ENCODE measurements around the gene VTI1A. TPM values are rescaled to one million over a fixed set of nuclear protein-coding genes. Genes with fewer than 3 reads are reported as not detected.

Gene VTI1A
- total and polyA plus RNA-seq, 2 of the 13 experiments (the other 11 are each of a cell fraction or from before 2014, with no cell fraction given), result 11.7 to 32.7 TPM

DNA sequence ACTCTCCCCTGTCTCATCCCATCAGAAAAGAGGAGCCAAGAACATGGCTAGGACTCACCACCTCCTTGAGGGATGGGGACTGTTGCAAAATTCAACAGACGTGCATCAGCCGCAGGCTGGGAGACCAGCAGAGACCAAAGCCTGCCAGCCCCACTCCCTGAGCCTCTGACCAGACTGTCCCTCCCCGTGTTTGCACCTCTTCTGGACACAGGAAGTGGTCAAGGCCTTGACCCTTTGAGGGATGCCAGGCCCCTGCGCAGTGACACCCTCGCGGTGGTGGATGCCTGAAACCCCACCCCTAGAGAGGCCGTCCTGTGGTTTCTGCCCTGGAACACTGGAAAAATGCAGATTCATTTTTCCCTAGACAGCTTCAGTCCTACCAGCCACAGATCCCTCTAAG is 374.6 kb downstream of the VTI1A start (continued):
- TF ChIP-seq RFX1 (IDR thresholded peaks at IDR 0.05), result no peak
- TF ChIP-seq, protein P1, sequence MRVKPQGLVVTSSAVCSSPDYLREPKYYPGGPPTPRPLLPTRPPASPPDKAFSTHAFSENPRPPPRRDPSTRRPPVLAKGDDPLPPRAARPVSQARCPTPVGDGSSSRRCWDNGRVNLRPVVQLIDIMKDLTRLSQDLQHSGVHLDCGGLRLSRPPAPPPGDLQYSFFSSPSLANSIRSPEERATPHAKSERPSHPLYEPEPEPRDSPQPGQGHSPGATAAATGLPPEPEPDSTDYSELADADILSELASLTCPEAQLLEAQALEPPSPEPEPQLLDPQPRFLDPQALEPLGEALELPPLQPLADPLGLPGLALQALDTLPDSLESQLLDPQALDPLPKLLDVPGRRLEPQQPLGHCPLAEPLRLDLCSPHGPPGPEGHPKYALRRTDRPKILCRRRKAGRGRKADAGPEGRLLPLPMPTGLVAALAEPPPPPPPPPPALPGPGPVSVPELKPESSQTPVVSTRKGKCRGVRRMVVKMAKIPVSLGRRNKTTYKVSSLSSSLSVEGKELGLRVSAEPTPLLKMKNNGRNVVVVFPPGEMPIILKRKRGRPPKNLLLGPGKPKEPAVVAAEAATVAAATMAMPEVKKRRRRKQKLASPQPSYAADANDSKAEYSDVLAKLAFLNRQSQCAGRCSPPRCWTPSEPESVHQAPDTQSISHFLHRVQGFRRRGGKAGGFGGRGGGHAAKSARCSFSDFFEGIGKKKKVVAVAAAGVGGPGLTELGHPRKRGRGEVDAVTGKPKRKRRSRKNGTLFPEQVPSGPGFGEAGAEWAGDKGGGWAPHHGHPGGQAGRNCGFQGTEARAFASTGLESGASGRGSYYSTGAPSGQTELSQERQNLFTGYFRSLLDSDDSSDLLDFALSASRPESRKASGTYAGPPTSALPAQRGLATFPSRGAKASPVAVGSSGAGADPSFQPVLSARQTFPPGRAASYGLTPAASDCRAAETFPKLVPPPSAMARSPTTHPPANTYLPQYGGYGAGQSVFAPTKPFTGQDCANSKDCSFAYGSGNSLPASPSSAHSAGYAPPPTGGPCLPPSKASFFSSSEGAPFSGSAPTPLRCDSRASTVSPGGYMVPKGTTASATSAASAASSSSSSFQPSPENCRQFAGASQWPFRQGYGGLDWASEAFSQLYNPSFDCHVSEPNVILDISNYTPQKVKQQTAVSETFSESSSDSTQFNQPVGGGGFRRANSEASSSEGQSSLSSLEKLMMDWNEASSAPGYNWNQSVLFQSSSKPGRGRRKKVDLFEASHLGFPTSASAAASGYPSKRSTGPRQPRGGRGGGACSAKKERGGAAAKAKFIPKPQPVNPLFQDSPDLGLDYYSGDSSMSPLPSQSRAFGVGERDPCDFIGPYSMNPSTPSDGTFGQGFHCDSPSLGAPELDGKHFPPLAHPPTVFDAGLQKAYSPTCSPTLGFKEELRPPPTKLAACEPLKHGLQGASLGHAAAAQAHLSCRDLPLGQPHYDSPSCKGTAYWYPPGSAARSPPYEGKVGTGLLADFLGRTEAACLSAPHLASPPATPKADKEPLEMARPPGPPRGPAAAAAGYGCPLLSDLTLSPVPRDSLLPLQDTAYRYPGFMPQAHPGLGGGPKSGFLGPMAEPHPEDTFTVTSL (CRISPR knock-in tag; IDR thresholded peaks at IDR 0.05; ENCODE audit: borderline replicate concordance), result no peak
- peak; percentile 61 for TF ChIP-seq MED1 (CRISPR knock-in tag; IDR thresholded peaks at IDR 0.05)
- peak; percentile 86 for TF ChIP-seq SP5 (CRISPR knock-in tag; IDR thresholded peaks at IDR 0.05; ENCODE audit: borderline replicate concordance, low read depth)
- TF ChIP-seq ZNF431 (CRISPR knock-in tag; IDR thresholded peaks at IDR 0.05; ENCODE audit: borderline replicate concordance, low read depth), result no peak
- TF ChIP-seq GABPB1 (CRISPR knock-in tag; IDR thresholded peaks at IDR 0.05), result peak; percentile 56
- peak; percentile 61 for TF ChIP-seq NR2C2 (CRISPR knock-in tag; IDR thresholded peaks at IDR 0.05; ENCODE audit: borderline replicate concordance)
- TF ChIP-seq, protein P2, sequence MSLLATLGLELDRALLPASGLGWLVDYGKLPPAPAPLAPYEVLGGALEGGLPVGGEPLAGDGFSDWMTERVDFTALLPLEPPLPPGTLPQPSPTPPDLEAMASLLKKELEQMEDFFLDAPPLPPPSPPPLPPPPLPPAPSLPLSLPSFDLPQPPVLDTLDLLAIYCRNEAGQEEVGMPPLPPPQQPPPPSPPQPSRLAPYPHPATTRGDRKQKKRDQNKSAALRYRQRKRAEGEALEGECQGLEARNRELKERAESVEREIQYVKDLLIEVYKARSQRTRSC (CRISPR knock-in tag; IDR thresholded peaks at IDR 0.05; ENCODE audit: low read depth), result no peak
- no peak for TF ChIP-seq JUN (CRISPR knock-in tag; IDR thresholded peaks at IDR 0.05)
- TF ChIP-seq HDAC2 (CRISPR knock-in tag; IDR thresholded peaks at IDR 0.05), result peak; percentile 33; the same call in 1 of the 2 replicates
- TF ChIP-seq SALL1 (CRISPR knock-in tag; IDR thresholded peaks at IDR 0.05), result peak; percentile 68
- TF ChIP-seq HIVEP1 (CRISPR knock-in tag; IDR thresholded peaks at IDR 0.05), result peak; percentile 13; the same call in 1 of the 2 replicates
- TF ChIP-seq, protein P3, sequence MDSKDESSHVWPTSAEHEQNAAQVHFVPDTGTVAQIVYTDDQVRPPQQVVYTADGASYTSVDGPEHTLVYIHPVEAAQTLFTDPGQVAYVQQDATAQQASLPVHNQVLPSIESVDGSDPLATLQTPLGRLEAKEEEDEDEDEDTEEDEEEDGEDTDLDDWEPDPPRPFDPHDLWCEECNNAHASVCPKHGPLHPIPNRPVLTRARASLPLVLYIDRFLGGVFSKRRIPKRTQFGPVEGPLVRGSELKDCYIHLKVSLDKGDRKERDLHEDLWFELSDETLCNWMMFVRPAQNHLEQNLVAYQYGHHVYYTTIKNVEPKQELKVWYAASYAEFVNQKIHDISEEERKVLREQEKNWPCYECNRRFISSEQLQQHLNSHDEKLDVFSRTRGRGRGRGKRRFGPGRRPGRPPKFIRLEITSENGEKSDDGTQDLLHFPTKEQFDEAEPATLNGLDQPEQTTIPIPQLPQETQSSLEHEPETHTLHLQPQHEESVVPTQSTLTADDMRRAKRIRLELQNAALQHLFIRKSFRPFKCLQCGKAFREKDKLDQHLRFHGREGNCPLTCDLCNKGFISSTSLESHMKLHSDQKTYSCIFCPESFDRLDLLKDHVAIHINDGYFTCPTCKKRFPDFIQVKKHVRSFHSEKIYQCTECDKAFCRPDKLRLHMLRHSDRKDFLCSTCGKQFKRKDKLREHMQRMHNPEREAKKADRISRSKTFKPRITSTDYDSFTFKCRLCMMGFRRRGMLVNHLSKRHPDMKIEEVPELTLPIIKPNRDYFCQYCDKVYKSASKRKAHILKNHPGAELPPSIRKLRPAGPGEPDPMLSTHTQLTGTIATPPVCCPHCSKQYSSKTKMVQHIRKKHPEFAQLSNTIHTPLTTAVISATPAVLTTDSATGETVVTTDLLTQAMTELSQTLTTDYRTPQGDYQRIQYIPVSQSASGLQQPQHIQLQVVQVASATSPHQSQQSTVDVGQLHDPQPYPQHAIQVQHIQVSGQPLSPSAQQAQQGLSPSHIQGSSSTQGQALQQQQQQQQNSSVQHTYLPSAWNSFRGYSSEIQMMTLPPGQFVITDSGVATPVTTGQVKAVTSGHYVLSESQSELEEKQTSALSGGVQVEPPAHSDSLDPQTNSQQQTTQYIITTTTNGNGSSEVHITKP (CRISPR knock-in tag; IDR thresholded peaks at IDR 0.05; ENCODE audit: low read depth), result 0 out of 2 replicates have a peak, but pooled peaks have one; percentile 49
- TF ChIP-seq, protein P4, sequence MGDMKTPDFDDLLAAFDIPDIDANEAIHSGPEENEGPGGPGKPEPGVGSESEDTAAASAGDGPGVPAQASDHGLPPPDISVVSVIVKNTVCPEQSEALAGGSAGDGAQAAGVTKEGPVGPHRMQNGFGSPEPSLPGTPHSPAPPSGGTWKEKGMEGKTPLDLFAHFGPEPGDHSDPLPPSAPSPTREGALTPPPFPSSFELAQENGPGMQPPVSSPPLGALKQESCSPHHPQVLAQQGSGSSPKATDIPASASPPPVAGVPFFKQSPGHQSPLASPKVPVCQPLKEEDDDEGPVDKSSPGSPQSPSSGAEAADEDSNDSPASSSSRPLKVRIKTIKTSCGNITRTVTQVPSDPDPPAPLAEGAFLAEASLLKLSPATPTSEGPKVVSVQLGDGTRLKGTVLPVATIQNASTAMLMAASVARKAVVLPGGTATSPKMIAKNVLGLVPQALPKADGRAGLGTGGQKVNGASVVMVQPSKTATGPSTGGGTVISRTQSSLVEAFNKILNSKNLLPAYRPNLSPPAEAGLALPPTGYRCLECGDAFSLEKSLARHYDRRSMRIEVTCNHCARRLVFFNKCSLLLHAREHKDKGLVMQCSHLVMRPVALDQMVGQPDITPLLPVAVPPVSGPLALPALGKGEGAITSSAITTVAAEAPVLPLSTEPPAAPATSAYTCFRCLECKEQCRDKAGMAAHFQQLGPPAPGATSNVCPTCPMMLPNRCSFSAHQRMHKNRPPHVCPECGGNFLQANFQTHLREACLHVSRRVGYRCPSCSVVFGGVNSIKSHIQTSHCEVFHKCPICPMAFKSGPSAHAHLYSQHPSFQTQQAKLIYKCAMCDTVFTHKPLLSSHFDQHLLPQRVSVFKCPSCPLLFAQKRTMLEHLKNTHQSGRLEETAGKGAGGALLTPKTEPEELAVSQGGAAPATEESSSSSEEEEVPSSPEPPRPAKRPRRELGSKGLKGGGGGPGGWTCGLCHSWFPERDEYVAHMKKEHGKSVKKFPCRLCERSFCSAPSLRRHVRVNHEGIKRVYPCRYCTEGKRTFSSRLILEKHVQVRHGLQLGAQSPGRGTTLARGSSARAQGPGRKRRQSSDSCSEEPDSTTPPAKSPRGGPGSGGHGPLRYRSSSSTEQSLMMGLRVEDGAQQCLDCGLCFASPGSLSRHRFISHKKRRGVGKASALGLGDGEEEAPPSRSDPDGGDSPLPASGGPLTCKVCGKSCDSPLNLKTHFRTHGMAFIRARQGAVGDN (CRISPR knock-in tag; IDR thresholded peaks at IDR 0.05), result peak; percentile 90
- no peak for TF ChIP-seq HOXA5 (CRISPR knock-in tag; IDR thresholded peaks at IDR 0.05)
- peak; percentile 49; the same call in 1 of the 2 replicates for TF ChIP-seq MEF2D (CRISPR knock-in tag; IDR thresholded peaks at IDR 0.05)

All from HepG2 (cell line).